Activated CD4-positive, alpha-beta T cell treated with anti-CD3 and anti-CD28 coated beads, Interleukin-10, Interleukin-2, amounts not matched to agents 100 ng/mL and 50 ng/mL, durations not matched to agents 16 hours and 8 hours (primary cell): ENCODE data around the gene LOXL1.
A peak's percentile ranks its signal among the peaks of the same experiment; 100 is the strongest.

Experiments used
- DNase-seq: peaks from one replicate; pipeline ENCODE4 v3.0.0-alpha.2; 2020

LOXL1 gene

DNA sequence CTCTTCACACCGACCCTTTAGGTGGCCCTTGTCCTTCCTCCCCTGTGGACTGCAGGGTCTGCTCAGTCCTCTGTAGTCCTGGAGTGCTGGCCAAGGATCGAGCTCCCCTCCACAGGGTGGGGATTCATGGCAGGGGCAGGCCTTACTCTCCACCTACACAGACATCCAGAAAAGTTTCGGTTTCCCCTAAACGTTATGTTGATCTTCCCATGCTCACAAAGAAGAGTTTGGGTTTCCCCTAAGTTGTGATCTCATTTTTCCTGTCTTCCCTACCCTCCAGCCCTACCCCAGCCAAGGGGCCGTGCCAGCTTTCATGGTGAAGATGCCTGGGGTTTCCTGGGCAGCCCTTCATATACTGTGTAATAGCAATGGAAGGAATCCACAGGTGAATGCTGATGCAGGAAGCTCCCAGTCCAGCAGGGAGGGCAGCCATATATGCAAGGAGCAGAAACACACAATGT is 55.5 kb downstream of the LOXL1 start:
- no peak for DNase-seq

DNA sequence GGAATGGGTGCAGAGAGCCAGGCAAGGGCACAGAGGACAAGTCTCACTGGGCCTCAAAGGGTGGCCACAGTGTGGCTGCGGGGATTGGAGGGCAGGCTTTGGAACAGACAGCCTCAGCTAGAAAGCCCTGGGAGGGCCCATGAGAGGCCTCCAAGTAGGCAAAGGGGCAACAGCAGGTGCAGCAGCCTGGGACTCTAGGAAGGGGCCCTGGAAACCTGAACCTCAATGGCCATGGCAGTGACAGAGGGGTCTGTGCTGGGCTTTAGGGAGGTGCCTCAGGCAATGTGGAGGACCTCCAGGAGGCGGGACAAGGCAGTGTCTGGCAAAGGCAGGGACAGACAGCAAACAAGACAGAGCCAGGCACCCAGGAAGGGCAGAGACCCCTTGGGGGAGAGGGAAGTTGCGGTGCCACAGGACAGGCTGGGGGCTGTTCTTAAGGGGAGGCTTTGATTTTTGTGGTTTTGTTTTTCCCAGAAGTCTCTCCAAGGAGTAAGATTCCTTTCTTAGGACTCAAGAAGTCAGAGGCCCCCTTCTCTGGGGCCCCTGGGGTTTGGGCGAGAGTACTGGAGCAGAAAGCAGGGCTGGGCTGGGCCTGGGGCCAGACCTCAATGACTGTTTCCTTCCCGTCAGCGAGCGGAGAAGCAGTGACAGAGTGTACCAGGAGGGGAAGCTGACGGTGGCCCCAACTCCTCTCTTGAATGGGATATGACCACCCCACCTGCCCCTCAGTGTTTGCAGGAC is 56.1 kb downstream of the LOXL1 start:
- DNase-seq = no peak

DNA sequence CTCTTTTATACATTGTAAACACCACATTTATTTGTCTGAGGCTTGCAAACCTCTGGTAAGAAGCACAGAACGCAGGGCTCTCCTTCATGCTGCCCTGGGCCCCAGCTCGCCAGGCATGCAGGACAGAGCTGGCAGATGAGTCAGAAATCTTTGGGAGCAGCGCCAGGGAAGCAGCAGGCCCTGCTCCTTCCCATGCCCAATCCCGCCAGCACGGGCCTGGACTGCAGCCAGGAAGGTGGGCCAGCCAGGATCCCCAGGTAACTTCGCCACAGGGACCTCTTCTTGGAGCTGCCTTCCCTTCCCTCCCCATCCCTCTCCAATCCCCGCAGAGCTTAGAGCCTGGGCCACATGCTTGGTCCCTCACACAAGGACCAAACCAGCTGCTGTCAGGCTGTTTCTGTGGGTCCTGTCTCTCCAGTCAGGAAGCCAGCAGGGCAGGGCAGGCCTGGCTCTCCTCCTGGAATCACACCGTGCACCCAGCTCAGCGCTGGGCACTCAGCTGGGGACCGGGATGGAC is 57.0 kb downstream of the LOXL1 start:
- DNase-seq = no peak

GRCh38 chr15:73983773-73984172 is 57.5 kb downstream of the LOXL1 start:
- no peak for DNase-seq

DNA sequence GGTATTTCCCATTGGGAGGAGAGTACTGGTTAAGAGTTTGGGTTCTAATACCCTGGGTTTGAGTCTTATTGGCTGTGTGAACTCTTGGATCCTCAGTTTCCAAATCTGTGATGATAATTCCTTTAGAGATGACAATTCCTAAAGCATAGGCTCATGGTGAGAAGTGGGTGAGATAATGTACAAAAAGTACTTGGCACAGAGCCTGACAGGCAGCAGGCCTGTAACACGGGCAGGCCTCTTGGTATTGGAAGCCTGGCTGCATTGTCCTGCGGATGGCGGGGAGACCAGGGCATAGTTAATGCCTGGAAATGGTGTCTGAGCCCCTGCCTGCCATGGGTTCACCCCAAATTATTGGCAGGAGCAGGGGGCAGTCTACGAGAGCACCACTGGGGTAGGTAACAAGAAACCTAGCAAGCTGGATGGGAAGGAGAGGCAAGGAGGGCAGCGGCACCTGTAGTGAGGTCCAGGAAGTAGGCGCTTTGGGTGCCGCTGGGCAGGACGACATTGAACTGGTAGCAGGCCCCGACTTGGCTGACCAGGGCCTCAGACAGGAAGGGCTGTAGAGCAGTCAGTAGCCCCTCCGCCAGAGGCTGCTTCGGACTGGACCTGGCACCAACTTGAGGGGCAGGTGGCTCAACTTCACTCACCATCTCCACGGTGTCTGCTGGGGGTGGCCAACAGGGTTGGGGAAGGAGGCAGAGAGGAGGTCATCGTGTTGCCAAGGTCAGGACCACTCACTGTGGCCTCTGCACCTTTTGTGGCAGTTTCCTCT is 58.1 kb downstream of the LOXL1 start:
- no peak for DNase-seq

GRCh38 chr15:73985101-73985873 is 59.0 kb downstream of the LOXL1 start:
- DNase-seq = no peak

GRCh38 chr15:73986055-73986775 is 60.0 kb downstream of the LOXL1 start:
- DNase-seq = no peak

DNA sequence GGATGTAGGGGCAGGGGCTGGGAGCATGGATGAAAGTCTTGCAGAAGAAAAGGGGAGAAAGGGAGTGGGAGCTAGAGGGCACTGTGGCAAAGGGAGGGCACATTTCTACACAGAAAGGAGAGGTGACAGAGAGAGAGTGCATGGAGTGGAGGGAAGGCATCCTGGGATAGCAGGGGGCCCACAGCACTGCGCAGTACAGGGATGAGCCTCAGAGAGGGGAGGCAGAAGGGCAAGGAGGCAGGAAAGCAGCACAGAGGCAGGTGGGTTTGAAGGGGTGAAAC is 60.5 kb downstream of the LOXL1 start:
- no peak for DNase-seq

DNA sequence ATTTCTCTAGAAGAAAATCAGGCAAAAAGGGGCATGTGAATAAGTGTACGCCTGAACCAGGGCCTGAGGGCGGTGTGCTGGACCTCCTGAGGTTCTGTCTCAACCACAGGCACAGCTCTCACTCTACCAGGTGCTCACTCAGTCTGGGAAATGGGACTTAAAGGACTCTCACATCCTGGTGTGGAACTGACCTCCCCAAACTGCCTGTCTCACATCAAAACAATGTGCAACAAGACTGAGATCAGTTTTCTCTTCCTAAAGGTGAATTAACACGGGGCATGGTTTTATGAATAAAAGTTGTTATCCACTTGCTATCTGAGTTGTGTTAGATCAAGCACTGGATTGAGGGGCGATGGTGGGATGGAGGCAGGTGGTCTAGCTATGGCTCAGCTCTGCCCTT is 61.0 kb downstream of the LOXL1 start:
- DNase-seq = no peak

GRCh38 chr15:73987681-73988444 is 61.6 kb downstream of the LOXL1 start:
- DNase-seq = no peak

- no peak for DNase-seq
These were observed 62.2 kb downstream of the LOXL1 start for GRCh38 chr15:73988445-73988969.

- no peak for DNase-seq
These were observed 62.9 kb downstream of the LOXL1 start for GRCh38 chr15:73989001-73989798.

- no peak for DNase-seq
These were observed 64.2 kb downstream of the LOXL1 start for GRCh38 chr15:73990250-73991005.

- DNase-seq = no peak
These were observed 65.0 kb downstream of the LOXL1 start for GRCh38 chr15:73991260-73991659.

DNA sequence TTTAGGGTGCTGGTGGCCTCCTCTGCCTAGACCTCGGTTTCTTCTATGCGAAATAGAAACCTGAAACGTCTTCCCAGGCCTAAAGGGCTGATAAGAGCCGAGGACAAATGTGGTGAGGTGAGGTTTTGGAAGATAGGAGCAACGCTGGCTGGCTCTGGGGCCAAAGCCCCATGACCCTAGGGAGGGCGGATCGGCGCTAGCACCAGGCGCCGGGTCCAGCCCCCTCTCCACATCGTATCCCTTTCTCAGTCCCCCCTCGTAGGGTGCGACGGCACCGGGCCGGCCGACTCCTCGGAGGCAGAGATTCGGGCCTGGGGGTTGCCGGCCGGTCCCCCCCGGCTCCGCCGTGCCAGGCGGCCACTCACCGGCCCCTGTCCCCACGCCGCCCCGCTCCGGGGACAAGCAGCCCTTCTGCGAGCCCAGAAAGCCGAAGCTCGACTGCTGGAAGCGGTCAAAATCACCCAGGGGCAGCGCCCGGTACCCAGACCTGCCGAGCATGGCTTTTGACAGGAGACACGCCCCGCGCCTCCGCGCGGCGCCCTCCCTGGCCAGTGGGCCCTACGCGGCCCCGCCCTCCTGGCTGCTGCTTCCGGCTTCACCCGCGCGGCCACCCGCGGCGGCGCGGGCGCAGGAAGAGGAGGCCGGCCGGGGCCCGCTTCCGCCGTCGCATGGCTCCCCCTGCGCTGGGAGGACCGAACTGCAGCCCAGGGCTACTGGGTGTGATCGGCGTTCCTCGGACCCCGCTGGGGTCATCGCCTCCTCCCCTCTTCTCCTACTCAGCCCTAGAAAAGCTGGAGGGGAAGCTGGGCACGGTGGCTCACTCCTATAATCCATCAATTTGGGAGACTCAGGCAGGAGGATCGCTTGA is 65.7 kb downstream of the LOXL1 start, which contains the start of gene STOML1:
Gene STOML1 (minus strand): TSS at position 570 of the 868 bp plus-strand sequence. CDS start 72 bp downstream, at position 498.
- DNase-seq = peak; percentile 96

- DNase-seq = no peak
These were observed 66.3 kb downstream of the LOXL1 start for GRCh38 chr15:73992594-73992898.

DNA sequence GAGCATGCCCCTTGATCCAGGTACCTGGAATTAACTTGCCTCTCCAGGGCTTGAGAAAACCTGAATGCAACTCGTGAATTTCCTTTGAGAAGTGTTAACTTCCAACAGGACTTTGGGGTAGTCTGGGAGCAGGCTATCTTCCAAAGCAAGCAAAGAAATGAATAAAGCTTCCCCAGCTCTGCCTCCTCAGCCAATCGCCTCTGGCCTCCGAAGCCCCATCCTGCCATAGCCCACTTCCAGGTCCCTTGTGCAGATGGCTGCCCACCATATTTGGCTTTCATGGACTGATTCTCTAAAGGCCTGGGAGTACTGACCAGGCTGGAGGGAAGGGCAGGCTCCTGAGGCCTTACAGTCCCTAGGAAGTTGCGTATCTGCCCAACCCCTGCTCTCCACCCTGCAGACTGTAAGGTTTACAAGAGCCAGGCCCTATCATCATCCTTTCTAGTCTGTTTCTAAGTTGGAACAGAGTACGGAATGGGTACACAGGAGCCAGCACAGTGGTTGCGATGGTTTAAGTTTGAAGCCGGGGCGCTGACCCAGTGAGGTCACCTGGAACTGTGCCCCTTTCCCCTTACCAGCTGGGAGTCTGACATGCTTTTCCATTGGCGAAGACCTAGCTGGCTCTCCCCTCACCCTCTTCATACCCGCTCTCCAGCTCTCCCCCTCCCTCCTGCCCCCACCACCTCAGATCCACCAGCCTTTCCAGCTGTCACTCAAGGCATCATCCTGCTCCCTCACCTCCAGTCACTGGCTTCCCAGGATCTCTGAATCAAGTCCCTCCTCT is 67.1 kb downstream of the LOXL1 start:
- no peak for DNase-seq

DNA sequence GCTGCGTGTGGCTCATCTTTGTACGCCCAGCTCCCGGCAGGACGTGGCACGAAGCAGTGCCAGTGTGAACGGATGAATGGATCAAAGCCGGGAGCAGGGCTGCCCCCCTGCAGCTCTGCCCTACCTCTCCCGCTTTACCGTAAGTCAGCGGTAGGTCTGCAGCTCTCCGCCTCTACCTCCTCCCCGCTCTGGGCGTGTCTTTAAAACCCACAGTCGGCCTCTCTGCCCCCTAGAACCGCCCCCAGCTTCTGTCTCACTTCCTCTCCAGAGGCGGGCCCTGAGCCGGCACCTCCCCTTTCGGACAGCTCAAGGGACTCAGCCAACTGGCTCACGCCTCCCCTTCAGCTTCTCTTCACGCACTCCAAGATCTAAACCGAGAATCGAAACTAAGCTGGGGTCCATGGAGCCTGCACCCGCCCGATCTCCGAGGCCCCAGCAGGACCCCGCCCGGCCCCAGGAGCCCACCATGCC is 68.2 kb downstream of the LOXL1 start, which contains the start of gene PML:
Gene PML (plus strand): TSS at position 304 of the 471 bp plus-strand sequence. CDS start 97 bp downstream, at position 401.
- DNase-seq = peak; percentile 99
